ENCODE data around the gene AGAP1.

AGAP1 gene

DNA sequence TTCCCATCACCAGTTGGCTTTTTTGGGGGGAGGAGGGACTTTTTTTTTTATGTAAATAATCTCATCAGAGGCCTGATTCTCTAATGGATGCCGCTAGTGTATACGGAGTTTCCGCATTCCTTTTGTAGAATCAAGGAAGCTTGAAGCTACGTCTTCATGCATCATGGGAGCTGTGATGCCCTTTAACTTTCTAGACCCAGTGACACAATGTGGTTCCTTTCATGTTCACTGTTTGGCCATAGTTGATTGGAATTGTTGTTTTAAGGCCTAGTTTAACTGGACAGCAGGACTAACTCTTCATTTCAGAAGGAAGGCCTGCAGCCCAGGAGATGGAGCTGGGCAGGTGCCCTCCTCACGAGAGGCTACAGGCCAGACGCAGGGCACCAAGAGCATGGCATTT, 287.9 kb downstream of the AGAP1 start:
- DNase-seq: no peak

DNA sequence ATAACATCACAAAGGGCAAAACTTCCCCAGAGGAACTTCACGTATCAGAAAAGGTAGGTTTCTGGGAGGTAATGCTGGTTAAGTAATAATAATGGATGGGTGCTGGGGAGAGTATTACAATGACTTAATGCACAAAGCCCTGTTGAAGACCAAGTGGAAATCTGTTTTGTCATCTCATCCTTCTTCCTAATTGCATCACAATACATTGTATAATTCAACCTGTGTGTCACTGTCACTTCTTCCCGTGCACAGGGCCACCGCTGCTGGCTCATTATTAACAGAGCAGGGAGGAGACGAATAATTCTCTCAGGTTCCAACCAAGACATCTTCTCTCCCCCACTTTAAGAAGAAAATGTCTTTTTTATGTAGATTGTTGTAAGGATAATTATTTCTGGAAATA, 290.9 kb downstream of the AGAP1 start:
- no peak for DNase-seq

DNA sequence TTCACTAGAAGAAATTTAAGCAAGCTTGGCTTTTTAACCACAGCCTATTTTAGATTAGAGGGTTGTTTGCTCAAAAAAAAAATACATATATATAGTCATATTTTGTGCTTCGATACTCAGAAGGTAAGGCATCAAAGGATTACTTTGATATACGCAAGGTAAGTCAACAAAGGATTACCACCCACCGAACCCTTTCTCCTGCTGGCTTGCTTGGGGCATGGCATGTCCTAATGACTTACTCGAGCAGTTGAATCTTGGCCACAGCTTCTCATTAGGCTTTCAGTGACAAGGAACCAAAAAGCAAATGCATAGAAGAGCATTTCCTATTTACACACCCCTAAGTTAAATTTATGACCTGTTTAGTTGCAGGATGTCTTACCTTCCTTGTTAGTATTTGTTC, 295.7 kb downstream of the AGAP1 start:
- DNase-seq: no peak

DNA sequence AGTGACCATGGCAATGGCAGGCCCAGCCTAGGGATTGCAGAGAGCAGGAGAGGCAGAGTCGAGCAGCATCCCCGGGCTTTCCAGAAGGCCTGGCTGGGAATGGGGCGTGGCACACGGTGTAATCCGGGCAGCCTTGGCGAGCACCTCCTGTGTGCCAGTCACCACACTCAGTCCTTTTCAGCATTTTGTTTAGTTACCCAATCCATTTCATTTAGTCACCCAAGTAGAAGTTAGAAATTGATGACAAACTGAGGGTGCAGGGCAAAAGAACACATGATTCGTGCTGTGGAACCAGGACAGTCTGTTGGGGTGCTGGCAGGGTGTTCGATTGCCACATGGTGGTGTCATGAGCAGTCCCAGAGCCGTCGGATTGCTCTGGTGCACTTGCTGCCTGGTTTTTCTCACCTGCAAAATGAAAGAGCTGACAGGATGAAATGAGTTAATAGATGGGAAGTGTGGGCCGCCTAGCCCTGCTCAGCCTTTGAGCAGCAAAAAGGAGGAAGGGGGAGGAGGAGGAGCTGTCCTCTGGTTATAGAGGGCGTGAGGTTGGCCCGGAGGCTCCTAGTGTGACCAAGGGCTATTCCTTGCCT, 299.4 kb downstream of the AGAP1 start:
- peak; percentile 15 for DNase-seq

- DNase-seq: no peak
Observed at GRCh38 chr2:235799281-235799680, 305.4 kb downstream of the AGAP1 start.

DNA sequence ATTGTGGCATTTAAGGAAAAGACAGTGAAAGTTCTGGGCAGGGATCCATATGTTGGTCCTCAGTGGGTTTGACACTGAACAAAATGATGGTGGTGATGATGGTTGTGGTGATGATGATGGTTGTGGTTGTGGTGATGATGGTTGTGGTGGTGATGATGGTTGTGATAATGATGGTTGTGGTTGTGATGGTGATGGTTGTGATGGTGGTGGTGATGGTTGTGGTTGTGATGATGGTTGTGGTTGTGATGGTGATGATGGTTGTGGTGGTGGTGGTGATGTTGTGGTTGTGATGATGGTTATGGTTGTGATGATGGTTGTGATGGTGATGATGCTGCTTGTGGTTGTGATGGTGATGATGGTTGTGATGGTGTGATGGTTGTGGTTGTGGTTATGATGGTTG, 308.7 kb downstream of the AGAP1 start:
- DNase-seq: no peak

DNA sequence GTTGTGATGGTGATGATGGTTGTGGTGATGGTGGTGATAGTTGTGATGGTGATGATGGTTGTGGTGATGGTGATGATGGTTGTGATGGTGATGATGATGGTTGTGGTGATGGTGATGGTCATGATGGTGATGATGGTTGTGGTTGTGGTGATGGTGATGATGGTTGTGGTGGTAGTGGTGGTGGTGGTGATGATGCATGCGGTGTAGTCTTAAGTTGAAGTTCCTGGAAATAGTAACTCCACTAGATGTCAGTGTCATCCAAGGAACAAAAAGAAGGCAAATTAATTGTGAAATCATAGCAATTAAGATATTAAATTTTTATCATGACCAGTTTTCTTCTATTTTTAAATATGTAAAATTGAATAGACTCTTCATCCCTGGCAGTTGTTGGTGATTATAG, 309.2 kb downstream of the AGAP1 start:
- no peak for DNase-seq

DNA sequence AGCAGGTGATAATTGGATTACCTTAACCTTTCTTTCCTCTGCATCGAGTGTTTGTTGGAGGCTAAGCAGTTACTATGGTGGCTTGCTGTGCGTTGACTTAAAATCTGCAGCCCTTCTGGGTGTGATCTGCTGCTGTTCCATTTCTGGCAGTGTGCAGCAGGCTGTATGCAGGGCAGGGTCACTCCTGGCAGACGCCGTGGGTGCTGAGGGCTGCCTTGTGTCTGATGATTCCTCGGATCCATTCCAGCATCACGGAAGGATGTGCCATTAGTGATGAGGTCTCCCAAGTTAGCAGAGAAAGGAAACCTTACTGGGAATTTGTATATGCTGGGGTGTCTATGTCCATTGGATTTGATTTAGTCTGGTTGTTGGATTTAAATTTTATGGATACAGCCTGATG, 310.8 kb downstream of the AGAP1 start:
- no peak for DNase-seq

DNA sequence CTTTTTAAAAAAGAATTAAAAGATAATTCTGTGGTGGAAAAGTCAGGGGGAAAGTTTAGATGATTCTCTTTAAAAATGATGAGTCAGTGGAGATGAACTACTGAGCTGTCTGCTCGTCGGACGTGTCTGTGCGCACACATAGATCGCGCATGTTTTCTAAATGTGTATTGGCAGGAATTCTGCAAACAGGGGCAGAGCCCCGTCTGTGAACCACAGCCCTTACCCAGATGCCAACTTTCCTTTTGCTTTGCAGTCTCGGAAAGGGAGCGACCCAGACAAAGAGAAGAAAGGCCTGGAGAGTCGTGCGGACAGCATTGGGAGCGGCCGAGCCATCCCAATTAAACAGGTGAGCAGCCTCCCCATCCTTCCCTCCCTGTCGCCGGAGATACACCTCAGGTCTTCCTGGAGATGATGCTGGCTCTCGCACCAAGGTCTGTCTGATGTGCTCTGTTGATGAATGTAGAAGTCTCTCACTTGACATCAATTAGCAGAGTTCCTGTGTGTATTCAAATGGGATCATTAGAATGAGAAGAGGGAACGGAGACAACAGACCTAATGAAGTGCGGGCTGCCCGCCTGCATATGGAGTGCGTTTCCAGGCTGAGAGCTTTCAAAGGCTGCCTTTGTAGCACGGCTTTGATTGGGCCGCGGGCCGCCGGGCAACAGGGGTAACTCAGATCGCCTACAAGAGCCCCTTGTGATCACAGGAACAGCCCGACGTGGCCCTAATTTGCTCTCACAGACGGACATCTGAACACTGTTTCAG, 313.3 kb downstream of the AGAP1 start:
- no peak for DNase-seq

DNA sequence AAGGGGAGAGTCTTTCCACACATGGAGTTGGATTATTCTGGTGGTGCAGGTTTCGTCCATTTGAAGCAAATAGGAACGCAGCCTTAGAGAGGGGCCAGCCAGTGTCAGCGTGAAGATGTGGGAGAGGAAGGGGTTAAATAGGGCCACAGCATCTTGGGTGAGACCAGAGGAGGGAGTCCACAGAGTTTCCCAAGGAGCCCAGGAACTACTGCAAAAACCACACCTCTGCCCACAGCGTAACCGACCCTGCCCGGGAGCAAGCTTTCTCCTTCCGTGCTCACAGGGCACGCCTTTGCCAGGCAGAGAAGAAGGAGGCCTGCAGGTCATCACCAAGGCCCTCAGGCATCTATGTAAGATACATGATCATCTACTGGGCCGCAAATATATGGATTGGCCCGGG, 314.5 kb downstream of the AGAP1 start:
- no peak for DNase-seq

DNA sequence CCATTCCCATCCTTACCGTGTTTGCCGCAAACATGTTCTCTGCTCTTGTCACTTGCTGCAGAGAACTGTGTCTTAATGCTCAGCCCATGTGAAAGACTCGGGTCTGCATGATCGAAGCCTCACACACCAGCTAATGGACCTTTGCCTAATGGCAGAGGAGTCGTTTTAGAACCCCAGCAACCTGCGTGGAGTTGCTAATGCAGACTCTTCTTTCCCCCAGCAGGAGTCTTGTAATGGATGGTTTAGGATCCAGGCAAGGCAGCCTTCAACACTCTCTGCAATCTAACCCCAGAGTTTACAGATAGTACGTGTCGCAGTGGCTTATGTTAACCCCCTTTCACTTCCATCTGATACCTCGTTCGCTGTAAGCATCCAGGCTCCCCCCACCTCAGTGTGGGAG, 316.4 kb downstream of the AGAP1 start:
- no peak for DNase-seq

DNA sequence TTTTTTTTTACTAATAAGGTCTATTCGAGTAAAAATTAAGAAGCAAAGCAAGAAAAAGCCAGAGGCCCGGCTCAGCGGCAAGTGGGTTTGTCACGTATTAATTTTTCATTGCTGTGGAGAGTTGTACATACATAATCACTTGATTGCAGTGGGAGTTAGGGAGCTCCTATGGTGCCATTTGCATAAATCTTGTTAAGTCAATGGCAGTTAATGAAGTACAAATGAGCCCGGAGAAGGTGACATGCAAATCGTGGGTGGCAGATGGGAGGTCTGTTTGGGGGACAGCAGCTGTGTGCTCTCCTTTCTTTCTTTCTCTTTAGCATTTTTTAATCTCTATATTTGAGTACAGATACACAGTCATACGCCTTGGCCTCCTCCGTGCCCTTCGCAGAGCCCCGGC, 317.0 kb downstream of the AGAP1 start:
- no peak for DNase-seq

- DNase-seq: no peak
Observed at GRCh38 chr2:235811446-235812184, 317.8 kb downstream of the AGAP1 start.

DNA sequence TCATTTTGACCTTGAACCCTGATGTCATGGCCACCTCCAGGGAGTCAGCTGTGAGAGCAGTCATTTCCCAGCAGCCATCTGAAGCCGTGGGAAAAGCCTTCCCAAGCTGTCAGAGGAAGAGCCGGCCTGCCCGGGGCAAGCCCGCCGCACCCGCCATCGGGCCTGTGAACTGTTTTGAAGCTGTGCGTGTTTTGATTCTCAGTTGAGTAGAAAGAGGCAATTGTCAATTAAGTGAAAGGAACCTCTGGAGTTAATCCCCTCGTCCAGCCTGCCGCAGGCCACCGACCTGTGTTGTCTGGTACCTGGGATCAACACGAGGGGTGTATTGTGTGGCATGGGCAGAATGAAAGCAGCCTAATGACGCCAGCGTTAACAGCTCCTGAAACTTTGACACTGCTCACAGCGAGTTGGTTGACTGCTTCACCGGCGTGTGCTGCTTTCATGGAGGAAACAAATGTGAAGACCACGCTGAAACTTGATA, 318.4 kb downstream of the AGAP1 start:
- no peak for DNase-seq

GRCh38 chr2:235813398-235813797, 319.6 kb downstream of the AGAP1 start:
- DNase-seq: no peak

GRCh38 chr2:235820571-235820970, 326.7 kb downstream of the AGAP1 start:
- DNase-seq: no peak

DNA sequence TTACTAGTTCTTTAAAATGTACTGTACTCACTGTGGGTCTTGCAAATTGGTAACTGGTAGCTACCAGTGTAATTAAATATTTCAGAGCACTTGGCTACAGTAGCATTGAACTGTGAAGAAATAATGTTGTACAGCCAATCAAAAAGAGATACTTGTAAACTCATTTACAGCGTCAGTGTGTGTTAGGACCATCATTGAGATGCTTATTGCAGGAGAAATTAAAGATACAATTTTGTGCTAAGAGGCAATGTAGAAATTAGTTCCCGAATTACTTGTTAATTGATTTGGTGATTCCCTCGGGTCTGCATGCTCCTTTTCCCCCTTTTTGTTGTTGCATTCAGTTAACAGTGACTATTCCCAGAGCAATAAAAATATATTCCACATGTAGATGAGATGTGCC, 330.5 kb downstream of the AGAP1 start:
- DNase-seq: no peak

GRCh38 chr2:235825946-235826345, 332.1 kb downstream of the AGAP1 start:
- no peak for DNase-seq

DNA sequence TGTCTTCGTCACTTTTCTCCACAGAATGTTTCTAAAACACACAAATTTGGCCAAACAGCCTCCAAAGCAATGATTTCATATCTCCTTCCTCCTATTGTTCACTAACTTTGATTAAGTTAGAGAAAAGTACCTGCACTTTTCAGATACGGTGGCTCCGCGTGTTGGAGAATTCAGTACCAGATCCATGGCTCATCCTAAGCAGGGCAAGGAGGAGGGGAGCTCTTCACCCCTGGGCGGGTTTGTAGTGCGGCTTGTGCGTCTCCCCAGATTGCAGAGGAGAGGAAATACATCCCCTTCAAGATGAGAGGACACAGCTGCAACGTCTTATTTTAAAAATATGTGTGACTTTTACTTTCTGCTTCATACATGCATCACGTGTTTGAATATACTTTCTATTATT, 333.0 kb downstream of the AGAP1 start:
- DNase-seq: no peak

- no peak for DNase-seq
Observed at GRCh38 chr2:235827585-235827992, 333.7 kb downstream of the AGAP1 start.

DNA sequence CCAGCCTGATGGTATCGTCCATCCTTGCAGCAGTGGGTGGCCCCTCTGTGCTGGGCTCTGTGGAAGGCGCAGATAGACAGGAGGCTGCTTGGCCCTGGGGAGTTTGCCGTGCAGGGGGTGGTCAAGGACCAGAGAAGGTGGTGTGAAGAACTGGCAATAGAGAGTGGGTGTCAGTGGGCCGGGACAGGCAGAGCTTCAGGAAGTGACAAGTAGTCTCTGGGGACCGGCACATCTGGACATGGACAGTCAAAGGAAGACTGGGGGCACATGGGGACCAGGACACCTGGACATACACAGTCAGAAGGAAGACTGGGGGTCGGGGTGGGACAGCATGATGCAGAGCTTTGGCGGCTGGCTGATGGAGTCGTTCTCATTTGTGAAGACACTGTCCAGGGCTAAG, 335.9 kb downstream of the AGAP1 start:
- no peak for DNase-seq

DNA sequence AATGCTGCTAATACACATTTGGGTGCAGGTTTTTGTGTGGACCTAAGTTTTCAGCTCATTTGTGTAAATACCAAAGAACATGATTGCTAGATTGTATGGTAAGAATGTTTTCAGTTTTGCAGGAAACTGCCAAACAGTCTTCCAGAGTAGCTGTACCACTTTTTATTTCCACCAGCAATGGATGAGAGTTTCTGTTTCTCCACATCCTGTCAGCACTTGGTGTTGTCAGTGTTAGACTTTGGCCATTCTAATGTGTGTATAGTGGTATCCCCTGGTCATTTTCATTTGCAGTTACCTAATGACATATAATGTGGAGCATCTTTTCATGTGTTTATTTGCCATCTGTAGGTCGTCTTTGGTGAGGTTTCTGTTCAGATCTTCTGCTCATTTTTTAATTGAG, 337.9 kb downstream of the AGAP1 start:
- DNase-seq: no peak

GRCh38 chr2:235832941-235833340, 339.1 kb downstream of the AGAP1 start:
- no peak for DNase-seq

DNA sequence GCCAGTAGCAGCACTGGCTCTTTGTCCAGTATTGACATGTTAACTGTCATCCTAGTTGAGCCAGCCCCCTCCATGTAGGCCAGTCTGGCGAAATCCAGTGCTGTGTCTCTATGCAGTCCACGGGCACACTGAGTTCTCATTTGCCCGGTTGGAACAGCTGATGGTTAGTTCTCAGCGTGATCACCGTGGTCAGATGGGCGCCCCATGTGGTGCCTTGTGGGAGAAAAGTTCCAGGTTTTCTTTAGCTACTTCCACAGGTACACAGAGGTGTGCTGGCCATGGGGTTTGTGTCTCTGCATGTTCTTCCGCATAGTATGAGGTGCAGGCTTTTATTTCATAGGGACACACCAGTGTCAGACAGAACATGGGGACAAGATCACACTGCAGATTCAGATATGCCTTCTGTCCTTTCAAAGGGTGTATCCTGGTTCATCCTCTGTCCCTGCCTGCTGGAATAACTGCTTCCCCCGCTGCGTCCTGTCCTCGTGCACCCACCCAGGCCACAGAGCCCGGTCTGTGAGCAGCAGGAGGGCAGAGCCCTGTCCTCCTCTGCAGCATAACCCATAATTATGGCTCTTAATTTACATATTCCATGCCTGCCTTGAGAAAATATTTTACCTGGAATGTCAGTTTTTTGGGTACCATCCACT, 340.3 kb downstream of the AGAP1 start:
- no peak for DNase-seq

All from activated CD4-positive, alpha-beta T cell treated with anti-CD3 and anti-CD28 coated beads, Interleukin-2, Interleukin-6, amounts not matched to agents 100 ng/mL and 50 ng/mL, durations not matched to agents 16 hours and 8 hours (primary cell).